ENCODE measurements around the gene MCRIP1.

Gene MCRIP1

GRCh38 chr17:81813371-81813684, 19.8 kb downstream of the MCRIP1 start:
- no peak for TF ChIP-seq CTCF (IDR thresholded peaks at IDR 0.05; ENCODE audit: extremely low read depth, insufficient read depth, missing control alignments)
- in situ Hi-C loops (cut with MboI; ENCODE audit: low pct_unique_long_range_greater_than_20kb, low sequenced_read_pairs, unreplicated experiment): no loop called here
- no peak for DNase-seq (ENCODE audit: low spot score)

- TF ChIP-seq CTCF (IDR thresholded peaks at IDR 0.05; ENCODE audit: extremely low read depth, insufficient read depth, missing control alignments): no peak
- in situ Hi-C loops (cut with MboI; ENCODE audit: low pct_unique_long_range_greater_than_20kb, low sequenced_read_pairs, unreplicated experiment): no loop called here
- DNase-seq (ENCODE audit: low spot score): no peak
Measured at GRCh38 chr17:81812571-81813370, 20.3 kb downstream of the MCRIP1 start.

- in situ Hi-C loops (cut with MboI; ENCODE audit: low pct_unique_long_range_greater_than_20kb, low sequenced_read_pairs, unreplicated experiment): no loop called here
- TF ChIP-seq CTCF (IDR thresholded peaks at IDR 0.05; ENCODE audit: extremely low read depth, insufficient read depth, missing control alignments): no peak
- DNase-seq (ENCODE audit: low spot score): no peak
Measured at GRCh38 chr17:81811705-81812570, 21.2 kb downstream of the MCRIP1 start.

- DNase-seq (ENCODE audit: low spot score): no peak
- in situ Hi-C loops (cut with MboI; ENCODE audit: low pct_unique_long_range_greater_than_20kb, low sequenced_read_pairs, unreplicated experiment): no loop called here
- no peak for TF ChIP-seq CTCF (IDR thresholded peaks at IDR 0.05; ENCODE audit: extremely low read depth, insufficient read depth, missing control alignments)
Measured at GRCh38 chr17:81810892-81811704, 22.0 kb downstream of the MCRIP1 start.

GRCh38 chr17:81810476-81810875, 22.6 kb downstream of the MCRIP1 start:
- TF ChIP-seq CTCF (IDR thresholded peaks at IDR 0.05; ENCODE audit: extremely low read depth, insufficient read depth, missing control alignments): no peak
- in situ Hi-C loops (cut with MboI; ENCODE audit: low pct_unique_long_range_greater_than_20kb, low sequenced_read_pairs, unreplicated experiment): no loop called here
- DNase-seq (ENCODE audit: low spot score): no peak

GRCh38 chr17:81809556-81809998, 23.5 kb downstream of the MCRIP1 start:
- in situ Hi-C loops (cut with MboI; ENCODE audit: low pct_unique_long_range_greater_than_20kb, low sequenced_read_pairs, unreplicated experiment): no loop called here
- no peak for TF ChIP-seq CTCF (IDR thresholded peaks at IDR 0.05; ENCODE audit: extremely low read depth, insufficient read depth, missing control alignments)
- no peak for DNase-seq (ENCODE audit: low spot score)
